BE2C (cell line): ENCODE results near the gene SH3TC1.

ENCODE experiments used
- DNase-seq: peaks from one replicate; pipeline ENCODE4 v3.0.0-alpha.2; 2020
- H3K27me3 ChIP-seq: fragments of 250-450 bp; sonication (Bioruptor Pico); 2 replicates; pipeline ENCODE4 v1.5.1; 2020; ENCODE audit warnings: mild to moderate bottlenecking
- H3K36me3 ChIP-seq: fragments of 250-450 bp; sonication (Bioruptor Pico); 2 replicates; pipeline ENCODE4 v1.5.1; 2020; ENCODE audit warnings: mild to moderate bottlenecking
- H3K4me1 ChIP-seq: fragments of 250-450 bp; sonication (Bioruptor Pico); 2 replicates; pipeline ENCODE4 v1.5.1; 2020
- H3K4me3 ChIP-seq: 2 replicates; pipeline ENCODE4 v1.5.1; 2011; ENCODE audit warnings: low read depth, low read length
- H3K9me3 ChIP-seq: fragments of 250-450 bp; sonication (Bioruptor Pico); 2 replicates; pipeline ENCODE4 v1.5.1; 2020
- TF ChIP-seq, protein P1 (sequence below): IDR thresholded peaks from 2 replicates; pipeline ENCODE4 v1.5.1; 2012; ENCODE audit warnings: mild to moderate bottlenecking, low read depth, low read length

SH3TC1 gene

GRCh38 chr4:8212622-8213021 lies 13.5 kb downstream of the SH3TC1 start:
- TF ChIP-seq, protein P1, sequence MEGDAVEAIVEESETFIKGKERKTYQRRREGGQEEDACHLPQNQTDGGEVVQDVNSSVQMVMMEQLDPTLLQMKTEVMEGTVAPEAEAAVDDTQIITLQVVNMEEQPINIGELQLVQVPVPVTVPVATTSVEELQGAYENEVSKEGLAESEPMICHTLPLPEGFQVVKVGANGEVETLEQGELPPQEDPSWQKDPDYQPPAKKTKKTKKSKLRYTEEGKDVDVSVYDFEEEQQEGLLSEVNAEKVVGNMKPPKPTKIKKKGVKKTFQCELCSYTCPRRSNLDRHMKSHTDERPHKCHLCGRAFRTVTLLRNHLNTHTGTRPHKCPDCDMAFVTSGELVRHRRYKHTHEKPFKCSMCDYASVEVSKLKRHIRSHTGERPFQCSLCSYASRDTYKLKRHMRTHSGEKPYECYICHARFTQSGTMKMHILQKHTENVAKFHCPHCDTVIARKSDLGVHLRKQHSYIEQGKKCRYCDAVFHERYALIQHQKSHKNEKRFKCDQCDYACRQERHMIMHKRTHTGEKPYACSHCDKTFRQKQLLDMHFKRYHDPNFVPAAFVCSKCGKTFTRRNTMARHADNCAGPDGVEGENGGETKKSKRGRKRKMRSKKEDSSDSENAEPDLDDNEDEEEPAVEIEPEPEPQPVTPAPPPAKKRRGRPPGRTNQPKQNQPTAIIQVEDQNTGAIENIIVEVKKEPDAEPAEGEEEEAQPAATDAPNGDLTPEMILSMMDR, result no peak
- Histone ChIP-seq H3K4me3 (no peak overlapping the region), H3K4me1 (peaks cover 13% of the 10 kb centered on the region)

DNA sequence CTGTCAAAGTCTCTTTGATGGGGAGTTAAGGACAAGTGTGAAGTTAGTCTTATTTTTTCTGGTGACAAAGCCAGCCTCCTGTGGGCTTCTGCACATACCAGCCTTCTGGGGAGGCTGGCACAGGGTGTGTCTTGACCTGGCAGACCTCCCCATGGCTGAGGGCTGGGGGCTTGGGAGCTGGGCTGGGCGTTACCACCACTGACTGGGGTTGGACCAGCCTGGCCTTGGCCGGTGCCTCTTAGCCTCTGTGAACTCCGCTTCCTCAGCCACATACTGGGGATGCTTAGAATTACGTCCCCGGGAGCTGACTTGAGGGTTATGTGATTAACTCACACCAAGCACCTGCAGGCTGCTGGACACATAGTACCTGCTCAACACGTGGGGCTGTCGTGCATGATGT lies 14.0 kb downstream of the SH3TC1 start:
- H3K4me1 ChIP-seq, result peaks cover 13% of the 10 kb centered on the region
- H3K36me3 ChIP-seq, result peaks cover 17% of the 10 kb centered on the region
- no peak for DNase-seq
- H3K27me3 ChIP-seq, result no peaks in the 10 kb centered on the region
- H3K9me3 ChIP-seq, result no peaks in the 10 kb centered on the region
- TF ChIP-seq, protein P1, result no peak
- H3K4me3 ChIP-seq, result no peak overlapping the region

More at GRCh38 chr4:8212622-8213021, 13.5 kb downstream of the SH3TC1 start:
- no peak for DNase-seq
- no peaks in the 10 kb centered on the region for H3K9me3 ChIP-seq
- H3K27me3 ChIP-seq, result no peaks in the 10 kb centered on the region
- peaks cover 17% of the 10 kb centered on the region for H3K36me3 ChIP-seq

- H3K4me1 ChIP-seq, result peaks cover 13% of the 10 kb centered on the region
- H3K36me3 ChIP-seq, result peaks cover 13% of the 10 kb centered on the region
- no peak overlapping the region for H3K4me3 ChIP-seq
- TF ChIP-seq, protein P1, result no peak
- DNase-seq, result no peak
- H3K9me3 ChIP-seq, result no peaks in the 10 kb centered on the region
- no peaks in the 10 kb centered on the region for H3K27me3 ChIP-seq
Observed at GRCh38 chr4:8214136-8214535, 15.0 kb downstream of the SH3TC1 start.

- peaks cover 16% of the 10 kb centered on the region for H3K36me3 ChIP-seq
- TF ChIP-seq, protein P1, result no peak
- no peaks in the 10 kb centered on the region for H3K9me3 ChIP-seq
- H3K4me1 ChIP-seq, result peaks cover 13% of the 10 kb centered on the region
- H3K27me3 ChIP-seq, result no peaks in the 10 kb centered on the region
- no peak overlapping the region for H3K4me3 ChIP-seq
- no peak for DNase-seq
Observed at GRCh38 chr4:8215001-8215427, 15.9 kb downstream of the SH3TC1 start.

DNA sequence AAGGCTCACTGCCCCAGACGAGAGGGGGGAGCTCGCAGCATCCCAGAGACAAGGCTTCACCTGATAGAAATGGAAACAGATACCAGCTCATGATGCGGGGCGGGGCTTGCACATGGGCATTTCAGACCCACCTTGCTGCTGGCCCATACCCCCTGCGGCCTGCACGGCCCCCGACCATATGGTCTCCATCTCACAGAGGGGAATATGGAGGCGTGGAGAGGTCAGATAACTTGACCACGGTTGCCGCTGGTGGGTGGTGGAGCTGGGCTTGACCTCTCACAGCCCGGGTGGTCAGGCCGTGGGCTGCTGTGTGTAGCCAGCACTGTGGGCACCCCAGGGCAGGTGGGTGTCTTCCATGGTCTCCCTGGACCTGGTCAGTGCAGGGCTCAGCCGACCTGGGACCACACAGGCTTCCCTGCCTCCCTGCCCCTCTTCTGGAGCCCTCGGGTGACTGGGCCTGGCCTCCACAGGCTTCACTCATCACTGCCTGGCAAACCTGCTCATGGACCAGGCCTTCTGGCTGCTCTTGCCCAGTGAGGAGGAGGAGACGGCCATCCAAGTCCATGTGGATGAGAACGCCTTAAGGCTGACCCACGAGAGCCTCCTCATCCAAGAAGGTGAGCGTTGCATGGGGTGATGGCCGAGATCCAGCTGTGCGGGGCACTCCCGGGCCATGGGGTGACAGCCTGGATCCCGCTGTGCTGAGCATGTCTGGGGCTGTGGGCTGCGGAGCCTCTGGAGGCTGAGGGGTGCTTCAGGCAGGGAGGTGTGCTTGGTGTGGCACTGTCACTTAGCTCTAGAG lies 16.8 kb downstream of the SH3TC1 start:
- no peak for DNase-seq
- H3K27me3 ChIP-seq, result no peaks in the 10 kb centered on the region
- H3K9me3 ChIP-seq, result no peaks in the 10 kb centered on the region
- peaks cover 18% of the 10 kb centered on the region for H3K36me3 ChIP-seq
- TF ChIP-seq, protein P1, result no peak
- peaks cover 13% of the 10 kb centered on the region for H3K4me1 ChIP-seq
- no peak overlapping the region for H3K4me3 ChIP-seq
